ENCODE results near the gene MYMK.

Gene MYMK

DNA sequence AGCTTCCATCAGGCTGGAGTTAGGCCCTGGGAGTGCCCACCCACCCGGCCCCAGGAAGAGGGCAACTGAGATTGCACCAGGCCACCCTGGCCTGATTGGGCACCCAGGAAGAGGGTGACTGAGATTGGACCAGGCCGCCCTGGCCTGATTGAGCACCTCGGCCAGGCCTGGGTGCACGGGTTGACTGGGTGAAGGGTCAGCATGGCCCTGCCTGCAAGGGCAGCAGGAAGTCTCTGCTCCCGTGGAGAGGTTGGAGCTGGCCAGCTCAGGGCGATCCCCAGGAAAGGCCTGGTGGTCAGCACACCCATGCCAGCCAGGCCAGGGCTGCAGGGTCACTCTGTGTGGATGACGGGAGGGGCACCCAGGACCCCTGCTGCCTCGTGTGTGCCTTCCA, 21.5 kb upstream of the MYMK start:
- peak overlapping the region; percentile 27 for H3K18ac ChIP-seq (ENCODE audit: low read length)
- H3K14ac ChIP-seq (ENCODE audit: low read length), result no peak overlapping the region
- H2AK5ac ChIP-seq (ENCODE audit: low read depth, low read length), result no peak overlapping the region
- H2BK120ac ChIP-seq (ENCODE audit: low read depth, low read length), result no peak overlapping the region
- H3K4me3 ChIP-seq (ENCODE audit: low read length in 2 of 2), result peak overlapping the region in 1 of 2 donors; percentile 37
- H2BK12ac ChIP-seq (ENCODE audit: low read length), result no peak overlapping the region
- no CpG with 5 or more reads among the region's 8 CpGs for whole genome bisulfite sequencing, 2 donors (ENCODE audit: extremely low coverage in 2 of 2, insufficient read length in 2 of 2, insufficient replicate concordance in 1 of 2)
- H3K9ac ChIP-seq (ENCODE audit: low read depth, low read length, poor library complexity), result no peak overlapping the region
- H3K79me1 ChIP-seq (ENCODE audit: low read depth, low read length), result peaks cover 4% of the 10 kb centered on the region
- no peak overlapping the region for H4K8ac ChIP-seq (ENCODE audit: low read depth, low read length)
- H3K4me1 ChIP-seq (ENCODE audit: control insufficient read depth in 2 of 2, insufficient read depth in 1 of 2, low read depth in 1 of 2, low read length in 2 of 2), result no peaks in the 10 kb centered on the region
- no peak overlapping the region for H3K27ac ChIP-seq (replicated peaks; ENCODE audit: low read length)
- H2BK5ac ChIP-seq (ENCODE audit: low read length), result no peak overlapping the region
- no peak for DNase-seq (ENCODE audit: low spot score)
- peaks cover 0 to 43% (median 0%) of the 10 kb centered on the region in 3 experiments for H3K27me3 ChIP-seq (ENCODE audit: control insufficient read depth in 3 of 3, insufficient read depth in 3 of 3, low read depth in 1 of 3, low read length in 3 of 3)
- H2AFZ ChIP-seq (ENCODE audit: low read length), result no peak overlapping the region
- H3K4ac ChIP-seq (ENCODE audit: low read length), result no peak overlapping the region
- peak overlapping the region; percentile 67 for H2BK15ac ChIP-seq (ENCODE audit: low read length)
- H3K4me2 ChIP-seq (ENCODE audit: insufficient read depth, low read length, poor library complexity, severe bottlenecking), result no peak overlapping the region
- no peak overlapping the region for H3K23ac ChIP-seq (ENCODE audit: low read depth, low read length, poor library complexity)
- H3K9me3 ChIP-seq (replicated peaks in 1 of 2; ENCODE audit: control insufficient read depth in 2 of 2, insufficient read depth in 1 of 2, low read depth in 1 of 2, low read length in 2 of 2), result no peaks in the 10 kb centered on the region
- no peak overlapping the region for H4K91ac ChIP-seq (ENCODE audit: low read depth, low read length, poor library complexity)
- no peaks in the 10 kb centered on the region for H3K36me3 ChIP-seq (replicated peaks in 1 of 2; ENCODE audit: control insufficient read depth in 2 of 2, insufficient read depth in 2 of 2, low read length in 2 of 2)

- Histone ChIP-seq H3K27ac (replicated peaks; ENCODE audit: low read length) (no peak overlapping the region), H3K14ac (ENCODE audit: low read length) (peak overlapping the region; percentile 44), H4K8ac (ENCODE audit: low read depth, low read length) (no peak overlapping the region), H2AFZ (ENCODE audit: low read length) (no peak overlapping the region), H2BK15ac (ENCODE audit: low read length) (no peak overlapping the region), H2AK5ac (ENCODE audit: low read depth, low read length) (peak overlapping the region; percentile 20), H3K27me3 (ENCODE audit: control insufficient read depth in 3 of 3, insufficient read depth in 3 of 3, low read depth in 1 of 3, low read length in 3 of 3) (peaks cover 0 to 41% (median 0%) of the 10 kb centered on the region in 3 experiments), H2BK120ac (ENCODE audit: low read depth, low read length) (no peak overlapping the region), H3K4me1 (ENCODE audit: control insufficient read depth in 2 of 2, insufficient read depth in 1 of 2, low read depth in 1 of 2, low read length in 2 of 2) (peaks cover 0 to 3% of the 10 kb centered on the region in 2 donors), H3K36me3 (replicated peaks in 1 of 2; ENCODE audit: control insufficient read depth in 2 of 2, insufficient read depth in 2 of 2, low read length in 2 of 2) (no peaks in the 10 kb centered on the region), H3K4me2 (ENCODE audit: insufficient read depth, low read length, poor library complexity, severe bottlenecking) (no peak overlapping the region), H3K4me3 (ENCODE audit: low read length in 2 of 2) (no peak overlapping the region), H3K9me3 (replicated peaks in 1 of 2; ENCODE audit: control insufficient read depth in 2 of 2, insufficient read depth in 1 of 2, low read depth in 1 of 2, low read length in 2 of 2) (no peaks in the 10 kb centered on the region), H2BK12ac (ENCODE audit: low read length) (no peak overlapping the region), H4K91ac (ENCODE audit: low read depth, low read length, poor library complexity) (no peak overlapping the region), H3K23ac (ENCODE audit: low read depth, low read length, poor library complexity) (no peak overlapping the region), H3K4ac (ENCODE audit: low read length) (no peak overlapping the region), H2BK5ac (ENCODE audit: low read length) (no peak overlapping the region), H3K79me1 (ENCODE audit: low read depth, low read length) (peaks cover 4% of the 10 kb centered on the region), H3K9ac (ENCODE audit: low read depth, low read length, poor library complexity) (no peak overlapping the region), H3K18ac (ENCODE audit: low read length) (no peak overlapping the region)
- DNase-seq (ENCODE audit: low spot score), result no peak
- no CpG with 5 or more reads among the region's 25 CpGs for WGBS, 2 donors (ENCODE audit: extremely low coverage in 2 of 2, insufficient read length in 2 of 2, insufficient replicate concordance in 1 of 2)
Observed at GRCh38 chr9:133545494-133546286, 20.9 kb upstream of the MYMK start.

GRCh38 chr9:133543772-133544467, 19.2 kb upstream of the MYMK start:
- no peak overlapping the region for H3K18ac ChIP-seq (ENCODE audit: low read length)
- H2AFZ ChIP-seq (ENCODE audit: low read length), result no peak overlapping the region
- no peak overlapping the region for H2BK12ac ChIP-seq (ENCODE audit: low read length)
- H3K14ac ChIP-seq (ENCODE audit: low read length), result peak overlapping the region; percentile 31
- peak overlapping the region; percentile 24 for H4K91ac ChIP-seq (ENCODE audit: low read depth, low read length, poor library complexity)
- no peak overlapping the region for H3K4me3 ChIP-seq (ENCODE audit: low read length in 2 of 2)
- peak overlapping the region; percentile 71 for H2BK15ac ChIP-seq (ENCODE audit: low read length)
- H4K8ac ChIP-seq (ENCODE audit: low read depth, low read length), result no peak overlapping the region
- H3K36me3 ChIP-seq (replicated peaks in 1 of 2; ENCODE audit: control insufficient read depth in 2 of 2, insufficient read depth in 2 of 2, low read length in 2 of 2), result no peaks in the 10 kb centered on the region
- H3K79me1 ChIP-seq (ENCODE audit: low read depth, low read length), result peaks cover 4% of the 10 kb centered on the region
- H3K4me1 ChIP-seq (ENCODE audit: control insufficient read depth in 2 of 2, insufficient read depth in 1 of 2, low read depth in 1 of 2, low read length in 2 of 2), result peaks cover 0 to 16% of the 10 kb centered on the region in 2 donors
- H3K4me2 ChIP-seq (ENCODE audit: insufficient read depth, low read length, poor library complexity, severe bottlenecking), result no peak overlapping the region
- peak overlapping the region; percentile 74 for H2BK120ac ChIP-seq (ENCODE audit: low read depth, low read length)
- WGBS, 2 donors (ENCODE audit: extremely low coverage in 2 of 2, insufficient read length in 2 of 2, insufficient replicate concordance in 1 of 2), result no CpG with 5 or more reads among the region's 16 CpGs
- no peak for DNase-seq (ENCODE audit: low spot score)
- no peak overlapping the region for H3K4ac ChIP-seq (ENCODE audit: low read length)
- H3K9me3 ChIP-seq (replicated peaks in 1 of 2; ENCODE audit: control insufficient read depth in 2 of 2, insufficient read depth in 1 of 2, low read depth in 1 of 2, low read length in 2 of 2), result no peaks in the 10 kb centered on the region
- peak overlapping the region; percentile 74 for H2AK5ac ChIP-seq (ENCODE audit: low read depth, low read length)
- no peak overlapping the region for H2BK5ac ChIP-seq (ENCODE audit: low read length)
- H3K9ac ChIP-seq (ENCODE audit: low read depth, low read length, poor library complexity), result no peak overlapping the region
- H3K27ac ChIP-seq (replicated peaks; ENCODE audit: low read length), result no peak overlapping the region
- peaks cover 0 to 44% (median 11%) of the 10 kb centered on the region in 3 experiments for H3K27me3 ChIP-seq (ENCODE audit: control insufficient read depth in 3 of 3, insufficient read depth in 3 of 3, low read depth in 1 of 3, low read length in 3 of 3)
- no peak overlapping the region for H3K23ac ChIP-seq (ENCODE audit: low read depth, low read length, poor library complexity)

GRCh38 chr9:133542002-133542401, 17.2 kb upstream of the MYMK start:
- Histone ChIP-seq H3K27me3 (ENCODE audit: control insufficient read depth in 3 of 3, insufficient read depth in 3 of 3, low read depth in 1 of 3, low read length in 3 of 3) (peaks cover 0 to 50% (median 11%) of the 10 kb centered on the region in 3 experiments), H2AK5ac (ENCODE audit: low read depth, low read length) (no peak overlapping the region), H3K9ac (ENCODE audit: low read depth, low read length, poor library complexity) (peak overlapping the region; percentile 39), H2BK5ac (ENCODE audit: low read length) (no peak overlapping the region), H3K4me3 (ENCODE audit: low read length in 2 of 2) (no peak overlapping the region), H3K27ac (replicated peaks; ENCODE audit: low read length) (no peak overlapping the region), H3K23ac (ENCODE audit: low read depth, low read length, poor library complexity) (no peak overlapping the region), H3K4me2 (ENCODE audit: insufficient read depth, low read length, poor library complexity, severe bottlenecking) (no peak overlapping the region), H3K9me3 (replicated peaks in 1 of 2; ENCODE audit: control insufficient read depth in 2 of 2, insufficient read depth in 1 of 2, low read depth in 1 of 2, low read length in 2 of 2) (no peaks in the 10 kb centered on the region), H3K4me1 (ENCODE audit: control insufficient read depth in 2 of 2, insufficient read depth in 1 of 2, low read depth in 1 of 2, low read length in 2 of 2) (peaks cover 0 to 16% of the 10 kb centered on the region in 2 donors), H2BK120ac (ENCODE audit: low read depth, low read length) (no peak overlapping the region), H3K36me3 (replicated peaks in 1 of 2; ENCODE audit: control insufficient read depth in 2 of 2, insufficient read depth in 2 of 2, low read length in 2 of 2) (no peaks in the 10 kb centered on the region), H3K4ac (ENCODE audit: low read length) (no peak overlapping the region), H2BK12ac (ENCODE audit: low read length) (no peak overlapping the region), H3K79me1 (ENCODE audit: low read depth, low read length) (peaks cover 2% of the 10 kb centered on the region), H3K18ac (ENCODE audit: low read length) (no peak overlapping the region), H4K8ac (ENCODE audit: low read depth, low read length) (no peak overlapping the region), H4K91ac (ENCODE audit: low read depth, low read length, poor library complexity) (no peak overlapping the region), H3K14ac (ENCODE audit: low read length) (no peak overlapping the region), H2AFZ (ENCODE audit: low read length) (no peak overlapping the region), H2BK15ac (ENCODE audit: low read length) (no peak overlapping the region)
- DNase-seq (ENCODE audit: low spot score), result no peak
- no CpG with 5 or more reads among the region's 13 CpGs for WGBS, 2 donors (ENCODE audit: extremely low coverage in 2 of 2, insufficient read length in 2 of 2, insufficient replicate concordance in 1 of 2)
